ENCODE results near the gene EFNA2.

Gene EFNA2

GRCh38 chr19:1285737-1286360 is at the start of gene EFNA2:
EFNA2 (plus strand) TSS chr19:1285873; CDS start chr19:1286169, 296 bp downstream.
- TF ChIP-seq, protein P1, sequence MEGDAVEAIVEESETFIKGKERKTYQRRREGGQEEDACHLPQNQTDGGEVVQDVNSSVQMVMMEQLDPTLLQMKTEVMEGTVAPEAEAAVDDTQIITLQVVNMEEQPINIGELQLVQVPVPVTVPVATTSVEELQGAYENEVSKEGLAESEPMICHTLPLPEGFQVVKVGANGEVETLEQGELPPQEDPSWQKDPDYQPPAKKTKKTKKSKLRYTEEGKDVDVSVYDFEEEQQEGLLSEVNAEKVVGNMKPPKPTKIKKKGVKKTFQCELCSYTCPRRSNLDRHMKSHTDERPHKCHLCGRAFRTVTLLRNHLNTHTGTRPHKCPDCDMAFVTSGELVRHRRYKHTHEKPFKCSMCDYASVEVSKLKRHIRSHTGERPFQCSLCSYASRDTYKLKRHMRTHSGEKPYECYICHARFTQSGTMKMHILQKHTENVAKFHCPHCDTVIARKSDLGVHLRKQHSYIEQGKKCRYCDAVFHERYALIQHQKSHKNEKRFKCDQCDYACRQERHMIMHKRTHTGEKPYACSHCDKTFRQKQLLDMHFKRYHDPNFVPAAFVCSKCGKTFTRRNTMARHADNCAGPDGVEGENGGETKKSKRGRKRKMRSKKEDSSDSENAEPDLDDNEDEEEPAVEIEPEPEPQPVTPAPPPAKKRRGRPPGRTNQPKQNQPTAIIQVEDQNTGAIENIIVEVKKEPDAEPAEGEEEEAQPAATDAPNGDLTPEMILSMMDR (IDR thresholded peaks at IDR 0.05; ENCODE audit: extremely low read depth, missing control alignments) = peak; percentile 6
- peak; percentile 61 for DNase-seq (ENCODE audit: low spot score)

DNA sequence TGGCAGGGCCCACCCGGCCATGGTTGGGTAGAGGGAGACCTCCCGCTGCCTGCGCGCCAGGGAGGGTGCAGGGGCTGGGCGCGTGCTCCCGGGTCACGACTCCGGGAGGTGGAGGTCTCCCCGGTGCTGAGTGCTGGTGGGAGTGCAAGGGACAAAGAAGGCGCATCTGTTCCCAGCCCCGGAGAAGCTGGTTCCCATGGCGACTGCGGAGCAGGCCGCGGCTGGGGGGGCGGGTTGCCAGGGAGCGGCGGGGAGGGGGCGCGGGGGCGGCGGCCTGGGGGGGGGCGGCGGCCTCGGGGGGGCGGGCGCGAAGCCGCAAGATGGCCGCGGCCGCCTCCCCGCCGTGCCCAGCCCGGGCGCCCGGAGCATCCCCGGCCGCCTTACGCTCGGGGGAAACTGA is 49.1 kb upstream of the EFNA2 start:
- no peak for DNase-seq (ENCODE audit: low spot score)
- TF ChIP-seq, protein P1 (IDR thresholded peaks at IDR 0.05; ENCODE audit: extremely low read depth, missing control alignments) = no peak

- DNase-seq (ENCODE audit: low spot score) = no peak
- TF ChIP-seq, protein P1 (IDR thresholded peaks at IDR 0.05; ENCODE audit: extremely low read depth, missing control alignments) = no peak
Observed at GRCh38 chr19:1237027-1237659, 48.5 kb upstream of the EFNA2 start.

DNA sequence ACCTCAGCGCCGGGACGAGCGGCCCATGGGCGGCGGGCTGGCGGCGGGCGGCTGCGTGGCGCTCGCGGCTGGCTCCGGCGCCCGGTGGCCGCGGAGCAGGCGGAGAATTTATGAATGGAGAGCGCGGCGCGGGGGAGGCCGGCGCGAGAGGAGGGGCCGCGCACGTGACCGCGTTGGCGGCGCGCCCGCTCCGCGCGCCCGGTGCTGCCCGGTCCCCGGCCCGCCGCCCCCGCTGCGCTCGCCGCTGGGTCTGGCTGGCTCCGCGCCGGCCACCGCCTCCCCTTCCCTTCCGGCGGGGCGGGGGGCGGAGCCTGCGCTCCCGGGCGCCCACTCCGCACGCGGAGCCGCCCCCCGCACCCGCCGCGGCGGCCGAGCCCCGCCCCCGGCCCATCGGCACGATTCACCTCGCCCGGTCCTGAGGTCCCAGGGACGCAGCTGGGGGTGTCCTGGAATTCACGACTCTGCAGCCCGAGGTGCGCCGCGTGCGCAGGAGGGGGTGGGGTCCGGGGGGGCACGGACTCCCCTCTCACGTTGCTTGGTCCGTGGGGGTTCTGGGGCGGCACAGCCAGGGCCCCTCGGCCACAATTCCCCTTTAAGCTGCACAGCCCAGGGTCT is 47.8 kb upstream of the EFNA2 start, which contains the start of gene CBARP:
Gene CBARP (minus strand): TSS at position 252 of the 615 bp plus-strand sequence. CDS start 1,905 bp downstream, outside the sequence.
- TF ChIP-seq, protein P1 (IDR thresholded peaks at IDR 0.05; ENCODE audit: extremely low read depth, missing control alignments) = no peak

DNA sequence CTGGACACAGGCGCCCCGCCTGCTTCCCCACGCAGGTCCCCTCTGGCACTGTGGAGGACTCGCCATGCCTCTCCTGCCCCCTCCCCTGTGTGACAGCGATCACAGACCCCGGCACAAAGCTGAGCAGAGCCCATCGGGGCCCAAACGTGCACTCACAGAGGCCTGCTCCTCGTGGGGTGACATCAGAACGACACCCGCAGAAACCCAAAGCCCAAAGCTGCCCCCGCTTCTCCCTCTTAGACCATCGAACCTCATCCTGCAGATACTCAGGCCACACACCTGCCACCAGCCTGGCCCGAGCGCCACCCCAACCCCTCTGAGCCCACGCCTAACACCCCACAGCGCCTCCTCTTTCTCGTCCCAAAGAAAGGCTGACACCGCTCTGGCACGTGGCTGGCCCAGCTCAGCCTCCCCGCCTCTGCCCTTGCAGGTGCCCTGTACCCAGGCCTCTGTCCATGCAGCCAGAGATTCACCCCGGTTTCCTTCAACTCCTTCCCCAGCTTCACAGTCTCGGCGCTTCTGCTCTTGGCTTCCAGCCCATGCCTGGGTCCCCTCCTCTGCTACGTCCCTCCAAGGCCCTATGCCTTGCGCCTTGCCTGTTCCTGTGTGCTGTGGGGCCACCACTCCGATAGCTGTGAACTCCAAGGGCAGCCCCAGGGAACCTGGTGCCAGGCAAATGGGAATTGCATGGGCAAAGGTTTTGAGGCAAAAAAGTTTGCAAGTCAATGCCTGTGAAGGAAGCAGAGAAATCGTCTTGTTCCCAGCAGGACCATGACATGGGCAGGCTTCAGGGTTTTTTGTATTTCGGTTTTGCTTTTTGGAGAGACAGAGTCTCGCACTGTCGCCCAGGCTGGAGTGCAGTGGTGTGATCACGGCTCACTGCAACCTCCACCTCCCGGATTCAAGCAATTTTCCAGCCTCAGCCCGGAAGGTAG is 47.0 kb upstream of the EFNA2 start:
- DNase-seq (ENCODE audit: low spot score) = no peak
- TF ChIP-seq, protein P1 (IDR thresholded peaks at IDR 0.05; ENCODE audit: extremely low read depth, missing control alignments) = no peak

More for the DNA sequence above, 47.8 kb upstream of the EFNA2 start, which contains the start of gene CBARP:
- DNase-seq (ENCODE audit: low spot score) = peak; percentile 77

DNA sequence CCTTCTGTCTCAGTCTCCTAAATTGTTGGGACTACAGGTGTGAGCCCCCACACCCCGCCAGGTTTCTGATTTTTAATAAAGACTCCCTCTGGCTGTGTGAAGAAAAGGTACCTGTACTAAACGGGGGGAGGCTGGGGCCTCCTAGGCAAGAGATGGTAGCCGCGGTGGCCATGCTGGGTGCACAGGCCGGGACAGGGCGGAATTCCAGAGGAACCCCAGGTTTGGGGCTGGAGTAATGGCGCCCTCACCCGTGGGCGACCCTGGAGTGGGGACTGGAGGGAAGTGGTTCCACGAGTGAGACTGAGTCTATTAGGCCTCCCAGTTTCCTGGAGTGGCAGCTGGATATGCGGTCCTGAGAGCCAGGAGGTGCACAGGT is 46.3 kb upstream of the EFNA2 start:
- DNase-seq (ENCODE audit: low spot score) = no peak

More for the DNA sequence above, 46.3 kb upstream of the EFNA2 start:
- TF ChIP-seq, protein P1 (IDR thresholded peaks at IDR 0.05; ENCODE audit: extremely low read depth, missing control alignments) = no peak
